Measurements from ENCODE around the gene ADAMTSL3. TPM values are rescaled to one million over a fixed set of nuclear protein-coding genes. Genes with fewer than 3 reads are reported as not detected.

The ADAMTSL3 gene
- total RNA-seq, 3 donors from 2014 or later (not counting 1 experiment from before 2014, with no cell fraction given): 0.14 to 0.43 (median 0.25) TPM

- Mint-ChIP-seq H3K27me3 (ENCODE audit: low read depth in 2 of 2) (peaks cover 9 to 13% of the 10 kb centered on the region in 2 donors), H3K27ac (no peak overlapping the region), H3K4me3 (no peak overlapping the region), H3K4me1 (no peaks in the 10 kb centered on the region), H3K36me3 (no peaks in the 10 kb centered on the region), H3K9me3 (peaks cover 0 to 2% of the 10 kb centered on the region in 2 donors)
- intact Hi-C loops (cut with micrococcal nuclease): no loop called here
- H3K27me3 ChIP-seq (ENCODE audit: control insufficient read depth, insufficient read depth, low read length): no peaks in the 10 kb centered on the region
- no peaks in the 10 kb centered on the region for H3K4me1 ChIP-seq (ENCODE audit: control insufficient read depth, insufficient read depth, low read length)
- no peak overlapping the region for H3K4me3 ChIP-seq (ENCODE audit: low read length)
- H3K9me3 ChIP-seq (ENCODE audit: control insufficient read depth, insufficient read depth, low read length): no peaks in the 10 kb centered on the region
- ATAC-seq (no peak), DNase-seq (no peak)
- H3K36me3 ChIP-seq (ENCODE audit: control insufficient read depth, insufficient read depth, low read length): no peaks in the 10 kb centered on the region
- TF ChIP-seq CTCF (IDR thresholded peaks at IDR 0.05): no peak
- WGBS (ENCODE audit: insufficient coverage): 44% methylated on average over 1 of the region's 1 CpG
- H3K27ac ChIP-seq (ENCODE audit: low read length): no peak overlapping the region
Measured at GRCh38 chr15:83659417-83659812, 5.5 kb downstream of the ADAMTSL3 start.

GRCh38 chr15:83665480-83665879 lies 11.6 kb downstream of the ADAMTSL3 start:
- Mint-ChIP-seq H3K27ac (no peak overlapping the region), H3K9me3 (peaks cover 0 to 2% of the 10 kb centered on the region in 2 donors), H3K27me3 (ENCODE audit: low read depth in 2 of 2) (peaks cover 0 to 3% of the 10 kb centered on the region in 2 donors), H3K4me3 (no peak overlapping the region), H3K36me3 (no peaks in the 10 kb centered on the region), H3K4me1 (no peaks in the 10 kb centered on the region)
- intact Hi-C loops (cut with micrococcal nuclease): no loop called here
- DNase-seq: no peak
- Histone ChIP-seq H3K27ac (ENCODE audit: low read length) (no peak overlapping the region), H3K36me3 (ENCODE audit: control insufficient read depth, insufficient read depth, low read length) (no peaks in the 10 kb centered on the region), H3K4me1 (ENCODE audit: control insufficient read depth, insufficient read depth, low read length) (no peaks in the 10 kb centered on the region), H3K27me3 (ENCODE audit: control insufficient read depth, insufficient read depth, low read length) (no peaks in the 10 kb centered on the region), H3K4me3 (ENCODE audit: low read length) (no peak overlapping the region), H3K9me3 (ENCODE audit: control insufficient read depth, insufficient read depth, low read length) (no peaks in the 10 kb centered on the region)
- no CpG with 5 or more reads among the region's 3 CpGs for WGBS (ENCODE audit: insufficient coverage)
- TF ChIP-seq CTCF (IDR thresholded peaks at IDR 0.05): no peak
- no peak for ATAC-seq

- Mint-ChIP-seq H3K27me3 (ENCODE audit: low read depth in 2 of 2) (no peaks in the 10 kb centered on the region), H3K4me3 (no peak overlapping the region), H3K4me1 (no peaks in the 10 kb centered on the region), H3K36me3 (peaks cover under 1% of the 10 kb centered on the region), H3K27ac (no peak overlapping the region), H3K9me3 (peaks cover 0 to 2% of the 10 kb centered on the region in 2 donors)
- TF ChIP-seq CTCF (IDR thresholded peaks at IDR 0.05): no peak
- H3K27me3 ChIP-seq (ENCODE audit: control insufficient read depth, insufficient read depth, low read length): no peaks in the 10 kb centered on the region
- no peaks in the 10 kb centered on the region for H3K9me3 ChIP-seq (ENCODE audit: control insufficient read depth, insufficient read depth, low read length)
- H3K4me1 ChIP-seq (ENCODE audit: control insufficient read depth, insufficient read depth, low read length): no peaks in the 10 kb centered on the region
- no peak overlapping the region for H3K4me3 ChIP-seq (ENCODE audit: low read length)
- H3K27ac ChIP-seq (ENCODE audit: low read length): no peak overlapping the region
- ATAC-seq (no peak), DNase-seq (no peak)
- no peaks in the 10 kb centered on the region for H3K36me3 ChIP-seq (ENCODE audit: control insufficient read depth, insufficient read depth, low read length)
- WGBS (ENCODE audit: insufficient coverage): no CpG with 5 or more reads among the region's 1 CpG
- intact Hi-C loops (cut with micrococcal nuclease): no loop called here
Measured at GRCh38 chr15:83670672-83671229, 16.8 kb downstream of the ADAMTSL3 start.

- 91% methylated on average over 1 of the region's 2 CpGs for WGBS (ENCODE audit: insufficient coverage)
- no peak for DNase-seq
Measured at GRCh38 chr15:83671603-83672002, 17.7 kb downstream of the ADAMTSL3 start.

More at GRCh38 chr15:83671603-83672002, 17.7 kb downstream of the ADAMTSL3 start:
- ATAC-seq: no peak
- Histone ChIP-seq H3K4me3 (ENCODE audit: low read length) (no peak overlapping the region), H3K27me3 (ENCODE audit: control insufficient read depth, insufficient read depth, low read length) (no peaks in the 10 kb centered on the region), H3K9me3 (ENCODE audit: control insufficient read depth, insufficient read depth, low read length) (no peaks in the 10 kb centered on the region), H3K4me1 (ENCODE audit: control insufficient read depth, insufficient read depth, low read length) (no peaks in the 10 kb centered on the region), H3K36me3 (ENCODE audit: control insufficient read depth, insufficient read depth, low read length) (no peaks in the 10 kb centered on the region), H3K27ac (ENCODE audit: low read length) (no peak overlapping the region)
- Mint-ChIP-seq H3K27me3 (ENCODE audit: low read depth in 2 of 2) (no peaks in the 10 kb centered on the region), H3K36me3 (peaks cover 6% of the 10 kb centered on the region), H3K4me3 (no peak overlapping the region), H3K4me1 (no peaks in the 10 kb centered on the region), H3K27ac (no peak overlapping the region), H3K9me3 (peaks cover 2% of the 10 kb centered on the region in 2 donors)
- no peak for TF ChIP-seq CTCF (IDR thresholded peaks at IDR 0.05)
- intact Hi-C loops (cut with micrococcal nuclease): no loop called here
